Esophagus muscularis mucosa (tissue), 4 donors: ENCODE results near the gene HPX.

Experiments used
- EP300 ChIP-seq: sonication (generic); formaldehyde crosslinking; IDR thresholded peaks from one replicate; pipeline ENCODE4 v1.6.1; 2017; ENCODE audit warnings: antibody characterized with exemption
- POLR2A ChIP-seq: fragments of 450-650 bp; IDR thresholded peaks from one replicate; pipeline ENCODE4 v1.6.1; 2017; ENCODE audit warnings: antibody characterized with exemption, moderate library complexity, mild to moderate bottlenecking, low read depth
- POLR2AphosphoS5 ChIP-seq, 2 donors: sonication (generic); formaldehyde crosslinking; IDR thresholded peaks; one replicate each; pipeline ENCODE4 v1.6.1; 2017; ENCODE audit warnings: antibody characterized with exemption in 2 of 2
- TF ChIP-seq, protein P1 (sequence below), 3 experiments: fragments of 200-600 bp in 2 of 3; fragments of 450-650 bp in 1 of 3; sonication (generic) in 2 of 3; IDR thresholded peaks; one replicate each; pipeline ENCODE4 v1.5.1; 2017 to 2019; ENCODE audit warnings: antibody characterized with exemption in 3 of 3, mild to moderate bottlenecking in 2 of 3, moderate library complexity in 1 of 3

DNA sequence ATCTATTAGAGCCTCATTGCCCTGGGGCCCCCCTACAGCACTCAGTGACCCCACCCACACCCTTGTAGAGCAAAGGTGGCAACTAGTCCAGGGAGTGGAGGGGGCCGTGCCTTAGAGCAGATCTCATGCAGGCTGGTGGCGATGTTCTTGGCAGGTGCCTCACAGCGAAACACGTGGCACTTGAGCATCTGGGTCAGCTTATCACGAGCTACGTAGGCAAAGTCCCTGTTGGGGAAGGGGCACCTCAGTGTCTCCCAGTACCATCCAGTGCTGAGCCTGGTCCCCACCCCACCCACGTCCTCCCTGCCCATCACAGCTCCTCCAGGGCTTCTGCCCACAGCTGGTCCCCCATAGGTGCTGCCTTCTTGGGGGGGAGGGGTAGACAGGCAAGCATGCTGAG lies 39.3 kb downstream of the HPX start:
- TF ChIP-seq POLR2AphosphoS5 (IDR thresholded peaks at IDR 0.05) (no peak), EP300 (no peak), POLR2A (no peak)
- TF ChIP-seq, protein P1, sequence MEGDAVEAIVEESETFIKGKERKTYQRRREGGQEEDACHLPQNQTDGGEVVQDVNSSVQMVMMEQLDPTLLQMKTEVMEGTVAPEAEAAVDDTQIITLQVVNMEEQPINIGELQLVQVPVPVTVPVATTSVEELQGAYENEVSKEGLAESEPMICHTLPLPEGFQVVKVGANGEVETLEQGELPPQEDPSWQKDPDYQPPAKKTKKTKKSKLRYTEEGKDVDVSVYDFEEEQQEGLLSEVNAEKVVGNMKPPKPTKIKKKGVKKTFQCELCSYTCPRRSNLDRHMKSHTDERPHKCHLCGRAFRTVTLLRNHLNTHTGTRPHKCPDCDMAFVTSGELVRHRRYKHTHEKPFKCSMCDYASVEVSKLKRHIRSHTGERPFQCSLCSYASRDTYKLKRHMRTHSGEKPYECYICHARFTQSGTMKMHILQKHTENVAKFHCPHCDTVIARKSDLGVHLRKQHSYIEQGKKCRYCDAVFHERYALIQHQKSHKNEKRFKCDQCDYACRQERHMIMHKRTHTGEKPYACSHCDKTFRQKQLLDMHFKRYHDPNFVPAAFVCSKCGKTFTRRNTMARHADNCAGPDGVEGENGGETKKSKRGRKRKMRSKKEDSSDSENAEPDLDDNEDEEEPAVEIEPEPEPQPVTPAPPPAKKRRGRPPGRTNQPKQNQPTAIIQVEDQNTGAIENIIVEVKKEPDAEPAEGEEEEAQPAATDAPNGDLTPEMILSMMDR (IDR thresholded peaks at IDR 0.05), result no peak
